ENCODE results near the gene BRCA1. TPM values are rescaled to one million over a fixed set of nuclear protein-coding genes. Genes with fewer than 3 reads are reported as not detected.

BRCA1 gene
- total RNA-seq, 1 donor from 2014 or later, result 6.0 TPM

GRCh38 chr17:43027091-43028032, 97.8 kb downstream of the BRCA1 start:
- no peak overlapping the region for H2AFZ ChIP-seq (ENCODE audit: low read depth, low read length)
- no peak overlapping the region for H3K27ac ChIP-seq (ENCODE audit: low read depth, low read length)
- no peak for FAIRE-seq
- Mint-ChIP-seq H3K27ac (ENCODE audit: unreplicated experiment) (no peak overlapping the region), H3K36me3 (ENCODE audit: low read depth, unreplicated experiment) (no peaks in the 10 kb centered on the region), H3K27me3 (ENCODE audit: low read depth, unreplicated experiment) (peaks cover 6% of the 10 kb centered on the region), H3K4me3 (ENCODE audit: unreplicated experiment) (peak overlapping the region; percentile 50), H3K4me1 (ENCODE audit: low read depth, unreplicated experiment) (no peaks in the 10 kb centered on the region), H3K9me3 (ENCODE audit: unreplicated experiment) (no peaks in the 10 kb centered on the region)
- H3K4me3 ChIP-seq (ENCODE audit: insufficient read depth, low read depth, low read length), result no peak overlapping the region
- no peaks in the 10 kb centered on the region for H4K20me1 ChIP-seq (ENCODE audit: insufficient read depth, low read length)
- no peak overlapping the region for H3K9ac ChIP-seq (ENCODE audit: low read length)
- no peaks in the 10 kb centered on the region for H3K79me2 ChIP-seq (ENCODE audit: insufficient read depth, low read length)
- H3K36me3 ChIP-seq (ENCODE audit: insufficient read depth, low read length), result no peaks in the 10 kb centered on the region
- TF ChIP-seq EZH2 (IDR thresholded peaks at IDR 0.05; ENCODE audit: insufficient read depth, low read length), result no peak
- TF ChIP-seq, protein P1, sequence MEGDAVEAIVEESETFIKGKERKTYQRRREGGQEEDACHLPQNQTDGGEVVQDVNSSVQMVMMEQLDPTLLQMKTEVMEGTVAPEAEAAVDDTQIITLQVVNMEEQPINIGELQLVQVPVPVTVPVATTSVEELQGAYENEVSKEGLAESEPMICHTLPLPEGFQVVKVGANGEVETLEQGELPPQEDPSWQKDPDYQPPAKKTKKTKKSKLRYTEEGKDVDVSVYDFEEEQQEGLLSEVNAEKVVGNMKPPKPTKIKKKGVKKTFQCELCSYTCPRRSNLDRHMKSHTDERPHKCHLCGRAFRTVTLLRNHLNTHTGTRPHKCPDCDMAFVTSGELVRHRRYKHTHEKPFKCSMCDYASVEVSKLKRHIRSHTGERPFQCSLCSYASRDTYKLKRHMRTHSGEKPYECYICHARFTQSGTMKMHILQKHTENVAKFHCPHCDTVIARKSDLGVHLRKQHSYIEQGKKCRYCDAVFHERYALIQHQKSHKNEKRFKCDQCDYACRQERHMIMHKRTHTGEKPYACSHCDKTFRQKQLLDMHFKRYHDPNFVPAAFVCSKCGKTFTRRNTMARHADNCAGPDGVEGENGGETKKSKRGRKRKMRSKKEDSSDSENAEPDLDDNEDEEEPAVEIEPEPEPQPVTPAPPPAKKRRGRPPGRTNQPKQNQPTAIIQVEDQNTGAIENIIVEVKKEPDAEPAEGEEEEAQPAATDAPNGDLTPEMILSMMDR (IDR thresholded peaks at IDR 0.05; ENCODE audit: insufficient read depth, low read depth, low read length), result no peak
- DNase-seq (ENCODE audit: low read depth), result no peak
- no peaks in the 10 kb centered on the region for H3K27me3 ChIP-seq (ENCODE audit: insufficient read depth, low read length)
- H3K9me3 ChIP-seq (ENCODE audit: insufficient read depth, low read depth, low read length), result no peaks in the 10 kb centered on the region
- H3K4me1 ChIP-seq (ENCODE audit: insufficient read depth, low read length), result peaks cover 11% of the 10 kb centered on the region
- H3K4me2 ChIP-seq (ENCODE audit: low read length), result no peak overlapping the region

GRCh38 chr17:43026595-43026994, 98.6 kb downstream of the BRCA1 start:
- peaks cover 11% of the 10 kb centered on the region for H3K4me1 ChIP-seq (ENCODE audit: insufficient read depth, low read length)
- no peaks in the 10 kb centered on the region for H4K20me1 ChIP-seq (ENCODE audit: insufficient read depth, low read length)
- Mint-ChIP-seq H3K27me3 (ENCODE audit: low read depth, unreplicated experiment) (peaks cover 6% of the 10 kb centered on the region), H3K9me3 (ENCODE audit: unreplicated experiment) (no peaks in the 10 kb centered on the region), H3K4me3 (ENCODE audit: unreplicated experiment) (no peak overlapping the region), H3K27ac (ENCODE audit: unreplicated experiment) (no peak overlapping the region), H3K4me1 (ENCODE audit: low read depth, unreplicated experiment) (no peaks in the 10 kb centered on the region), H3K36me3 (ENCODE audit: low read depth, unreplicated experiment) (no peaks in the 10 kb centered on the region)
- no peaks in the 10 kb centered on the region for H3K9me3 ChIP-seq (ENCODE audit: insufficient read depth, low read depth, low read length)
- H3K27ac ChIP-seq (ENCODE audit: low read depth, low read length), result no peak overlapping the region
- no peak overlapping the region for H3K9ac ChIP-seq (ENCODE audit: low read length)
- no peaks in the 10 kb centered on the region for H3K36me3 ChIP-seq (ENCODE audit: insufficient read depth, low read length)
- H3K27me3 ChIP-seq (ENCODE audit: insufficient read depth, low read length), result no peaks in the 10 kb centered on the region
- TF ChIP-seq EZH2 (IDR thresholded peaks at IDR 0.05; ENCODE audit: insufficient read depth, low read length), result no peak
- TF ChIP-seq, protein P1 (IDR thresholded peaks at IDR 0.05; ENCODE audit: insufficient read depth, low read depth, low read length), result no peak
- FAIRE-seq, result no peak
- H3K4me2 ChIP-seq (ENCODE audit: low read length), result no peak overlapping the region
- H2AFZ ChIP-seq (ENCODE audit: low read depth, low read length), result no peak overlapping the region
- H3K4me3 ChIP-seq (ENCODE audit: insufficient read depth, low read depth, low read length), result no peak overlapping the region
- peaks cover 7% of the 10 kb centered on the region for H3K79me2 ChIP-seq (ENCODE audit: insufficient read depth, low read length)
- no peak for DNase-seq (ENCODE audit: low read depth)

Data from astrocyte (in vitro differentiated cells and primary cell).